NB4 (cell line): Measurements from ENCODE around the gene KNTC1.
A peak's percentile ranks its signal among the peaks of the same experiment; 100 is the strongest.
"Not testable (repeated sequence)": the region's sequence is repeated elsewhere in the genome, so short reads cannot be mapped to it uniquely, and the experiment has no call there.

ENCODE experiments used
- DNase-seq: peaks from one replicate; pipeline ENCODE4 v3.0.0; 2010; ENCODE audit warnings: low read depth
- H3K4me3 ChIP-seq: one replicate; pipeline ENCODE4 v1.5.1; 2011; ENCODE audit warnings: mild to moderate bottlenecking, low read depth, low read length, moderate library complexity
- MAX ChIP-seq: IDR thresholded peaks from 2 replicates; pipeline ENCODE4 v1.6.1; 2011; ENCODE audit warnings: low read depth, low read length
- MYC ChIP-seq: IDR thresholded peaks from 2 replicates; pipeline ENCODE4 v1.6.1; 2011; ENCODE audit warnings: low read depth, low read length
- POLR2A ChIP-seq: IDR thresholded peaks from 2 replicates; pipeline ENCODE4 v1.6.1; 2011; ENCODE audit warnings: mild to moderate bottlenecking; ENCODE audit not compliant: insufficient read length; ENCODE audit errors: extremely low read depth
- TF ChIP-seq, protein P1 (sequence below): IDR thresholded peaks from one replicate; pipeline ENCODE4 v1.5.1; 2012; ENCODE audit warnings: low read depth, low read length

KNTC1 gene

DNA sequence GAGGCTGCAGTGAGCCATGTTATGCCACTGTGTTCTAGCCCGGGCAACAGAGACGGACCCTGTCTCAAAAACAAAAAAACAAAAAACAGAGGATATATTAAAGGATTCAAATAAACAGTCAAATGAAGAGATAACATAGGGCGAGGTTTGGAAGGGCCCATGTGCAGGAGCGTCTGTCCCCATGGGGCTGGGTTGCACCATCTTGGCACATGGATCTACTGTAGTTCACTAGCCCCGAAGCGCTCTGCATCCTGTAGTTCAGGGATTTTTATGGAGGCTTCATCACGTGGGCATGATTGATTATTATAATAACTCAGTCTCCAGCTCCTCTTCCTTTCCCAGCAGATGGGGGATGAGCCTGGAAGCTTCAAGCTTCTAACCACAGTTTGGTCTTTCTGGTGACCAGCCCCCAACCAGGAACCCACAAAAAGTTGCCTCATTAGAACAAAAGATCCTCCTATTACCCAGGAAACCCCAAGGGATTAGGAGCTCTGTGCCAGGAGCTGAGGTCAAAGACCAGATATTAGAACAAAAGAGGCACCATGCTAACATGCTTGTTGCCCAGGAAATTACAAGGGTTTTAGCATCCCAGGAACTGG is 116.3 kb downstream of the KNTC1 start:
- TF ChIP-seq, protein P1, sequence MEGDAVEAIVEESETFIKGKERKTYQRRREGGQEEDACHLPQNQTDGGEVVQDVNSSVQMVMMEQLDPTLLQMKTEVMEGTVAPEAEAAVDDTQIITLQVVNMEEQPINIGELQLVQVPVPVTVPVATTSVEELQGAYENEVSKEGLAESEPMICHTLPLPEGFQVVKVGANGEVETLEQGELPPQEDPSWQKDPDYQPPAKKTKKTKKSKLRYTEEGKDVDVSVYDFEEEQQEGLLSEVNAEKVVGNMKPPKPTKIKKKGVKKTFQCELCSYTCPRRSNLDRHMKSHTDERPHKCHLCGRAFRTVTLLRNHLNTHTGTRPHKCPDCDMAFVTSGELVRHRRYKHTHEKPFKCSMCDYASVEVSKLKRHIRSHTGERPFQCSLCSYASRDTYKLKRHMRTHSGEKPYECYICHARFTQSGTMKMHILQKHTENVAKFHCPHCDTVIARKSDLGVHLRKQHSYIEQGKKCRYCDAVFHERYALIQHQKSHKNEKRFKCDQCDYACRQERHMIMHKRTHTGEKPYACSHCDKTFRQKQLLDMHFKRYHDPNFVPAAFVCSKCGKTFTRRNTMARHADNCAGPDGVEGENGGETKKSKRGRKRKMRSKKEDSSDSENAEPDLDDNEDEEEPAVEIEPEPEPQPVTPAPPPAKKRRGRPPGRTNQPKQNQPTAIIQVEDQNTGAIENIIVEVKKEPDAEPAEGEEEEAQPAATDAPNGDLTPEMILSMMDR = no peak
- TF ChIP-seq POLR2A (no peak), MYC (no peak)
- peak; percentile 65 for DNase-seq
- no peak overlapping the region for H3K4me3 ChIP-seq

DNA sequence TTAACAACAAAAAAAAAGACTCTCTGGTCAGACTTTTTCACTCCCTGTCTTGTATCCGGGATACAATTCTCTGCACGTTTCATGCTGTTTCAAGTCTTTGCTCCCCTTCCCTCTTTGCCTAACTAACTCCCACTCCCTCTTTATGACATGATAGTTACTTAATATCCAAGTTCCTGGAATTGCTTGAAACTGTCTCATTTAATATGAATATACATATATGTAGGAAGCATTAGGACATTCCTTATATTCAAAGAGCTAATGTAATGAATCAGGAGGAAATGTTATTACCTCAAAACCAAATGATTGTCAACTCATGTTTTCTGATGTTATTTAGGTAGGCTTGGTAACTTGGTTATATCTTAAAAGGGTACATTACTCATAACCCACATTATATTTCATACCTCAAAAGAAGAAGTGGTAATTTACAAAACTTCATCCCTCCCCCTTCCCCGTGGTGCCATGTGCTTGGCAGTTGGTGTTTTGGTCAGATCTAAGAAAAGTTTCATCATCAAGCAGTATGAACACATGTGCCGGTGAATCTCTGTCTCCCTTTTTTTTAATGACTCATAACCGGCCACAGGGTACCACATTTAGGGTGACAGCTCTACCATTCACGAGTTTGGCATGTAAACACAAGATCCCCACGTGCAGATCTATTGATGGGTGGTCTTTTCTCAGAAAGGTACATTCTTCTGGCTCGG is 119.6 kb downstream of the KNTC1 start:
- no peak overlapping the region for H3K4me3 ChIP-seq
- DNase-seq = peak; percentile 99
- TF ChIP-seq, protein P1 = no peak
- peak; percentile 100 for TF ChIP-seq MYC
- peak; percentile 100 for TF ChIP-seq MAX

DNA sequence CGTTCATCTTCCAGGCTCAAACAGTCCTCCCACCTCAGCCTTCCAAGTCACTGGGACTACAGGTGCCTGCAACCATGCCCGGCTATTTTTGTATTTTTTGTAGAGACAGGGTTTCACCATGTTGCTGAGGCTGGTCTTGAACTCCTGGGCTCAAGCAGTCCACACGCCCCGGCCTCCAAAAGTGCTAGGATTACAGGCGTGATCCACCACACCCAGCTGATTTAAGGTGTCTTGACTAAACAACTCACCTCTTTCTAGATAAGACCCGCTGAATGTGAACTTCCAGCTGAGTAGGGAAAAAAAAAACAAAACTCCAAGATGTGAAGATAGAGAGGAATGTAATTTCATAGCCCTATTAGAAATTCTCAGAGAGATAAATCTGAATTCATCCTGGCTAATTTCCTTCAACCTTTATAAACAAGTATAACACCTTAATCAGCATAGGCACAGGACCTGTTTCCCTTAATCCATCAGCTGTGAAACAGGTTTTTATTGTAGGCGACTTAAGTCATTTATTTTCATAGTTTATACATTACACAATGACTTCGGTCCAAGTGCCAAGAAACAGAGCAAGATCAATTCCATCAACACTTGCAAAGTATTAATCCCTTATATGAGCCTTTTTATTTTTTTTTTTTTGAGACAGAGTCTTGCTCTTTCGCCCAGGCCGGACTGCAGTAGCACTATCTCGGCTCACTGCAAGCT is 124.6 kb downstream of the KNTC1 start:
- no peak overlapping the region for H3K4me3 ChIP-seq
- TF ChIP-seq MAX (no peak), MYC (no peak), POLR2A (no peak)
- TF ChIP-seq, protein P1 = no peak
- DNase-seq = no peak

GRCh38 chr12:122653291-122653690 is 126.2 kb downstream of the KNTC1 start:
- DNase-seq, H3K4me3 ChIP-seq: not testable (repeated sequence)

DNA sequence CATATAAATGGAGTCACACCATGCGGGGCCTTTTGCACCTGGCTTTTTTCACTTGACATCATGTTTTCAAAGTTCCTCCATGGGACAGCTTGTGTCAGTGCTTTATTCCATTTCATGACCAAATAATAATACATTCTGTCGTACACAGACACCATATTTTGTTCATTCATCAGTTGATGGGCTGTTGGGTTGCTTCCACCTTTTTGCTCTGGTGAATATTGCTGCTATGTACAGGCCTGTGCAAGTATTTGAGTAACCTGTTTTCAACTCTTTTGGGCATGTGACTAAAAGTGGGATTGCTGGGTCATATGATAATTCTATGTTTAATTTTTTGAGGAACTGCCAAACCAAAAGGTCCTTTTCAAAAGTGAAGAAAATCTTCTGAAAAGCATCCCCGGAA is 129.2 kb downstream of the KNTC1 start:
- no peak for DNase-seq

GRCh38 chr12:122659579-122659978 is 132.5 kb downstream of the KNTC1 start:
- H3K4me3 ChIP-seq = no peak overlapping the region
- no peak for DNase-seq
- TF ChIP-seq MAX (no peak), POLR2A (no peak), MYC (no peak)
- TF ChIP-seq, protein P1 = no peak

More for the DNA sequence above, 129.2 kb downstream of the KNTC1 start:
- H3K4me3 ChIP-seq = no peak overlapping the region
- TF ChIP-seq MAX (no peak), MYC (no peak), POLR2A (no peak)
- TF ChIP-seq, protein P1 = no peak
